GM12872 (cell line): Measurements from ENCODE around the gene DBNL.
A peak's percentile ranks its signal among the peaks of the same experiment; 100 is the strongest.

ENCODE experiments used
- CTCF ChIP-seq: IDR thresholded peaks from 3 replicates; pipeline ENCODE4 v1.5.1; 2011; ENCODE audit warnings: low read depth, mild to moderate bottlenecking, low read length, moderate library complexity; ENCODE audit not compliant: insufficient read depth

Gene DBNL

GRCh38 chr7:44071726-44072363 lies 27.3 kb downstream of the DBNL start:
- TF ChIP-seq CTCF, result no peak

- peak; percentile 74 for TF ChIP-seq CTCF
These were observed 28.1 kb downstream of the DBNL start for GRCh38 chr7:44072364-44073231.

GRCh38 chr7:44073664-44074348 lies 29.3 kb downstream of the DBNL start:
- TF ChIP-seq CTCF, result no peak

GRCh38 chr7:44074349-44074695 lies 29.8 kb downstream of the DBNL start:
- no peak for TF ChIP-seq CTCF

GRCh38 chr7:44075296-44076075 lies 31.0 kb downstream of the DBNL start:
- TF ChIP-seq CTCF, result no peak

GRCh38 chr7:44076101-44076895 lies 31.8 kb downstream of the DBNL start:
- TF ChIP-seq CTCF, result no peak
